Measurements from ENCODE around the gene DPP8. TPM values are rescaled to one million over a fixed set of nuclear protein-coding genes. Genes with fewer than 3 reads are reported as not detected.

The DPP8 gene
- total and polyA plus RNA-seq, 2 donors (not counting 1 experiment from before 2014, with no cell fraction given), result 29.9 to 45.4 TPM

DNA sequence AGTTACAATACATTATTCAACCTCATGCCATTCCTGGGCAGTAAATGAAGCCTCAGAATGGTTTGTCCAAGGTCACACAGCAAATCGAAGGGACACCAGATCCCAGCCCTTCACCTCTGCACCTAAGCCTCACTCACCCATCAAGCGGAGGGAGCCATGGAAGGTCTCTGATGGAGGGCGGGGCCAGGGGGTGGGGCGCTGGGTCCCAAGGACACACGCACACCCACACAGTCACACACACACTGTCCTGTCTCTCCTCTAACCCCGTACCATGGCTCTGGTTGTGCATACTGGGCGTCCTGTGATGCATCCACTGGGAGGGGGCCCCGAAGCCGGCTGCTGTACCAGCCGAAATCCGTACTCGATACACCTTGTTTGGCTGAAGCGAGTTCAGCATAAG lies 124.4 kb downstream of the DPP8 start:
- Histone ChIP-seq H3K4me2 (ENCODE audit: extremely low read depth, insufficient read depth, low read length) (no peak overlapping the region), H3K27me3 (ENCODE audit: control insufficient read depth, insufficient read depth, low read length) (peaks cover 20% of the 10 kb centered on the region), H3K27ac (ENCODE audit: insufficient read depth, low read length) (no peak overlapping the region), H3K4me3 (replicated peaks in 1 of 4; ENCODE audit: control extremely low read depth in 1 of 4, insufficient read depth in 1 of 4, low read depth in 3 of 4, low read length in 4 of 4) (no peak overlapping the region), H3K79me2 (ENCODE audit: control insufficient read depth, insufficient read depth, low read length) (no peaks in the 10 kb centered on the region), H3K4me1 (ENCODE audit: control insufficient read depth, extremely low read depth, insufficient read depth, low read length) (no peaks in the 10 kb centered on the region), H3K36me3 (ENCODE audit: control insufficient read depth, insufficient read depth, low read length) (no peaks in the 10 kb centered on the region), H3K9ac (ENCODE audit: insufficient read depth, low read length) (no peak overlapping the region), H2AFZ (ENCODE audit: low read length) (no peak overlapping the region), H3K9me3 (ENCODE audit: control insufficient read depth, insufficient read depth, low read depth, low read length) (no peaks in the 10 kb centered on the region), H4K20me1 (ENCODE audit: control insufficient read depth, extremely low read depth, insufficient read depth, low read length) (no peaks in the 10 kb centered on the region)
- TF ChIP-seq, protein P1, sequence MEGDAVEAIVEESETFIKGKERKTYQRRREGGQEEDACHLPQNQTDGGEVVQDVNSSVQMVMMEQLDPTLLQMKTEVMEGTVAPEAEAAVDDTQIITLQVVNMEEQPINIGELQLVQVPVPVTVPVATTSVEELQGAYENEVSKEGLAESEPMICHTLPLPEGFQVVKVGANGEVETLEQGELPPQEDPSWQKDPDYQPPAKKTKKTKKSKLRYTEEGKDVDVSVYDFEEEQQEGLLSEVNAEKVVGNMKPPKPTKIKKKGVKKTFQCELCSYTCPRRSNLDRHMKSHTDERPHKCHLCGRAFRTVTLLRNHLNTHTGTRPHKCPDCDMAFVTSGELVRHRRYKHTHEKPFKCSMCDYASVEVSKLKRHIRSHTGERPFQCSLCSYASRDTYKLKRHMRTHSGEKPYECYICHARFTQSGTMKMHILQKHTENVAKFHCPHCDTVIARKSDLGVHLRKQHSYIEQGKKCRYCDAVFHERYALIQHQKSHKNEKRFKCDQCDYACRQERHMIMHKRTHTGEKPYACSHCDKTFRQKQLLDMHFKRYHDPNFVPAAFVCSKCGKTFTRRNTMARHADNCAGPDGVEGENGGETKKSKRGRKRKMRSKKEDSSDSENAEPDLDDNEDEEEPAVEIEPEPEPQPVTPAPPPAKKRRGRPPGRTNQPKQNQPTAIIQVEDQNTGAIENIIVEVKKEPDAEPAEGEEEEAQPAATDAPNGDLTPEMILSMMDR (conservative IDR thresholded peaks at IDR 0.05 in 1 of 2, IDR thresholded peaks at IDR 0.05 in 1 of 2; ENCODE audit: low read depth in 1 of 2, low read length in 2 of 2), result no peak
- no peak for TF ChIP-seq EZH2 (IDR thresholded peaks at IDR 0.05; ENCODE audit: low read length, missing control alignments)
- no peak for DNase-seq (ENCODE audit: low read depth in 2 of 2)

Other genes starting within 250 kb of the DPP8 start
- gene PARP16, start 230.8 kb downstream of the DPP8 start, total RNA-seq, result 2.6 and 3.6 TPM in 2 replicates
- 2.9 and 4.9 TPM in 2 replicates for gene PARP16, start 230.8 kb downstream of the DPP8 start, polyA plus RNA-seq
- not detected in 2 replicates for gene RNU5A-1, start 221.6 kb downstream of the DPP8 start, total RNA-seq
- not detected in 2 replicates for gene RNU5A-1, start 221.6 kb downstream of the DPP8 start, polyA plus RNA-seq
- not detected in 2 replicates for gene RNU5B-1, start 213.0 kb downstream of the DPP8 start, total RNA-seq
- gene RNU5B-1, start 213.0 kb downstream of the DPP8 start, polyA plus RNA-seq, result not detected in 2 replicates
- not detected in 2 replicates for gene IGDCC3, start 139.7 kb downstream of the DPP8 start, total RNA-seq
- 0.15 TPM in 1 of 2 replicates, not detected in the other for gene IGDCC3, start 139.7 kb downstream of the DPP8 start, polyA plus RNA-seq
- gene IGDCC4, start 94.7 kb downstream of the DPP8 start, total RNA-seq, result 2.8 and 5.6 TPM in 2 replicates
- 0.93 and 0.94 TPM in 2 replicates for gene IGDCC4, start 94.7 kb downstream of the DPP8 start, polyA plus RNA-seq
- gene HACD3, start 12.8 kb upstream of the DPP8 start, total RNA-seq, result 71.4 and 95.6 TPM in 2 replicates
- gene HACD3, start 12.8 kb upstream of the DPP8 start, polyA plus RNA-seq, result 80.7 and 88.6 TPM in 2 replicates
- gene INTS14, start 93.4 kb upstream of the DPP8 start, total RNA-seq, result 31.5 and 32.6 TPM in 2 replicates
- gene INTS14, start 93.4 kb upstream of the DPP8 start, polyA plus RNA-seq, result 54.3 and 55.9 TPM in 2 replicates
- 3.9 and 4.5 TPM in 2 replicates for gene SLC24A1, start 104.2 kb upstream of the DPP8 start, total RNA-seq
- gene SLC24A1, start 104.2 kb upstream of the DPP8 start, polyA plus RNA-seq, result 7.0 and 7.9 TPM in 2 replicates